GM06990 (cell line): ENCODE measurements around the gene PLAC8L1.
A peak's percentile ranks its signal among the peaks of the same experiment; 100 is the strongest.

Experiments
- DNase-seq: peaks from one replicate; pipeline ENCODE4 v3.0.0-alpha.2; 2011; ENCODE audit not compliant: insufficient read length; ENCODE audit errors: extremely low read depth
- H3K27me3 ChIP-seq: replicated peaks from 2 replicates; pipeline ENCODE4 v1.6.0; 2011; ENCODE audit warnings: low read length; ENCODE audit not compliant: control insufficient read depth, insufficient read depth
- H3K36me3 ChIP-seq: 2 replicates; pipeline ENCODE4 v1.5.1; 2011; ENCODE audit warnings: low read length; ENCODE audit not compliant: control insufficient read depth, insufficient read depth
- H3K4me3 ChIP-seq: replicated peaks from 2 replicates; pipeline ENCODE4 v1.5.1; 2011; ENCODE audit warnings: low read depth, mild to moderate bottlenecking, control low read depth, low read length
- TF ChIP-seq, protein P1 (sequence below): IDR thresholded peaks from 2 replicates; pipeline ENCODE4 v1.5.1; 2011; ENCODE audit warnings: low read length, control low read depth, mild to moderate bottlenecking, inconsistent platforms; ENCODE audit not compliant: insufficient read depth, poor library complexity, severe bottlenecking

Gene PLAC8L1

GRCh38 chr5:146060221-146060585 is 45.2 kb downstream of the PLAC8L1 start:
- TF ChIP-seq, protein P1, sequence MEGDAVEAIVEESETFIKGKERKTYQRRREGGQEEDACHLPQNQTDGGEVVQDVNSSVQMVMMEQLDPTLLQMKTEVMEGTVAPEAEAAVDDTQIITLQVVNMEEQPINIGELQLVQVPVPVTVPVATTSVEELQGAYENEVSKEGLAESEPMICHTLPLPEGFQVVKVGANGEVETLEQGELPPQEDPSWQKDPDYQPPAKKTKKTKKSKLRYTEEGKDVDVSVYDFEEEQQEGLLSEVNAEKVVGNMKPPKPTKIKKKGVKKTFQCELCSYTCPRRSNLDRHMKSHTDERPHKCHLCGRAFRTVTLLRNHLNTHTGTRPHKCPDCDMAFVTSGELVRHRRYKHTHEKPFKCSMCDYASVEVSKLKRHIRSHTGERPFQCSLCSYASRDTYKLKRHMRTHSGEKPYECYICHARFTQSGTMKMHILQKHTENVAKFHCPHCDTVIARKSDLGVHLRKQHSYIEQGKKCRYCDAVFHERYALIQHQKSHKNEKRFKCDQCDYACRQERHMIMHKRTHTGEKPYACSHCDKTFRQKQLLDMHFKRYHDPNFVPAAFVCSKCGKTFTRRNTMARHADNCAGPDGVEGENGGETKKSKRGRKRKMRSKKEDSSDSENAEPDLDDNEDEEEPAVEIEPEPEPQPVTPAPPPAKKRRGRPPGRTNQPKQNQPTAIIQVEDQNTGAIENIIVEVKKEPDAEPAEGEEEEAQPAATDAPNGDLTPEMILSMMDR = no peak
- Histone ChIP-seq H3K27me3 (peaks cover 3% of the 10 kb centered on the region), H3K36me3 (no peaks in the 10 kb centered on the region), H3K4me3 (no peak overlapping the region)
- no peak for DNase-seq

DNA sequence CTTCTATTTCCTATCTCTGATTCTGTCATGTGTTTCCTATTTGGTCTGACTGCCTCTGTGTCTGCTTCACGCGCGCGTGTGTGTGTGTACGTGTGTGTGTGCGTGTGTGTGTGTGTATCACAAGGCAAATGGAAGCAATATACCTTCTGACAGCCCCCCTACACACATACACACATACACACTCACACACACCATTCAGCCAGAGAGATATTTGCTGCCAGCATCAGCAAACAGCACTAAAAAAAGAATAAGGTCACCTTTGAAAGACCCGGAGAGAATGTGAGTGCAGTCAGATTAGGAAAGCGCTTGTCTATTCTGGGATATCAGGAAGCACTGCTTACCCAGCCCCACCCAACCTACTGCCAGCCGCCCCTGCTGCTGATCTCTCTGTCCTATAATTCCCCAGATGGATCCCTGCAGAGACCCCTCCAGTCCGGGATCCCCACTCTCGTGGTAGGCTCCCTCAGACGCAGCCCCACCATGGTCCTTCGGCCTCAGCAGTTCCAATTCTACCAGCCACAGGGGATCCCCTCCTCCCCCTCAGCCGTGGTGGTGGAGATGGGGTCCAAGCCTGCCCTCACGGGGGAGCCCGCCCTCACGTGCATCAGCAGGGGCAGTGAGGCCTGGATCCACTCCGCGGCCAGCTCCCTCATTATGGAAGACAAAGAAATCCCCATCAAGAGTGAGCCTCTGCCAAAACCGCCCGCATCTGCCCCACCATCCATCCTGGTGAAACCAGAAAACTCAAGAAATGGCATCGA is 45.7 kb downstream of the PLAC8L1 start:
- TF ChIP-seq, protein P1 = no peak
- no peak overlapping the region for H3K4me3 ChIP-seq
- no peak for DNase-seq

DNA sequence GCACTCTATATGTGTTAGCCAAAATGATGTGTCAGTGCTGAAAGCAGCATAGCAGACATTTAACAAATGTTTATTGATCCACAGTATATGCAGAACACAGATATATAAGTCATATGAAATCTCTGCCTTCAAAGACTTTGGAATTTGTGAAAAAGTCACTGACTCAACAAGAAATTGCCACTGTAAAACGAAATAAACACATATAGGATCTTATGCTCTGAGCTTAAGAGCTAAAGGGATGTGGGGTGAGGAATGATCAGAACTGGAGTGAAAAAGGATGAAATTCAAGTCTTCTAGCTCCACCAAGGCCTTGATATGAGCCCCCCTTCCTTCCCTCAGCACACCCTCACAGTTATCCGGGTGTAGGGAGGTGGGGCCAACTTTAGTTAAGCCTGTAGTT is 49.9 kb downstream of the PLAC8L1 start:
- TF ChIP-seq, protein P1 = no peak
- Histone ChIP-seq H3K27me3 (peaks cover 3% of the 10 kb centered on the region), H3K36me3 (no peaks in the 10 kb centered on the region), H3K4me3 (no peak overlapping the region)
- DNase-seq = no peak

More for the DNA sequence above, 45.7 kb downstream of the PLAC8L1 start:
- Histone ChIP-seq H3K27me3 (peaks cover 3% of the 10 kb centered on the region), H3K36me3 (no peaks in the 10 kb centered on the region)

DNA sequence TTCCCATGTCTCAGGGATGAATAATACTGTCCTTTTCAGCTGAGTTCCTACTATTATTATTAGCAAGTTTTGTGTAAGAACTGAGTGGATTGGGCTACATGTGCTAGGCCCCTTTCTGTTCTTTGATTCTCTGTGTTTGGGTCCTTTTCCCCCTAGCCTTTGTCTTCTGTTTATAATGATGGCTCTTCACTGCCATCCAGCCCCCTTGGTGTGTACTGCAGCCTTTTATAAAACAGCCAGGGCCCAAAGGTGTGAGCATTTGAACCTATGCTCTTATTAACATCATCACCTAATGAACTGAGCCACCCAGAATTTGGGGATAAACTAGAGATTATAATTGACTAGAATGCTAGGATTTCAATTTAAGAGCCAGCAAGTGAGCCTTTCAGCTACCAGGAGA is 52.6 kb downstream of the PLAC8L1 start:
- no peak for DNase-seq
- TF ChIP-seq, protein P1 = peak; percentile 38

GRCh38 chr5:146051678-146052077 is 53.7 kb downstream of the PLAC8L1 start:
- TF ChIP-seq, protein P1 = no peak
- H3K27me3 ChIP-seq = peaks cover 5% of the 10 kb centered on the region
- no peaks in the 10 kb centered on the region for H3K36me3 ChIP-seq
- DNase-seq = no peak
- H3K4me3 ChIP-seq = no peak overlapping the region

More for the DNA sequence above, 52.6 kb downstream of the PLAC8L1 start:
- Histone ChIP-seq H3K4me3 (no peak overlapping the region), H3K36me3 (no peaks in the 10 kb centered on the region), H3K27me3 (no peaks in the 10 kb centered on the region; the same call in 1 of the 2 replicates)
